Measurements from ENCODE around the gene GRID1.

Gene GRID1

GRCh38 chr10:85617751-85618546, 748.6 kb downstream of the GRID1 start:
- DNase-seq (ENCODE audit: low read depth in 3 of 3): no peak

- no peak for DNase-seq (ENCODE audit: low read depth in 3 of 3)
Observed at GRCh38 chr10:85615556-85615955, 751.0 kb downstream of the GRID1 start.

- no peak for DNase-seq (ENCODE audit: low read depth in 3 of 3)
Observed at GRCh38 chr10:85614981-85615380, 751.6 kb downstream of the GRID1 start.

GRCh38 chr10:85614566-85614965, 752.0 kb downstream of the GRID1 start:
- no peak for DNase-seq (ENCODE audit: low read depth in 3 of 3)

- DNase-seq (ENCODE audit: low read depth in 3 of 3): no peak
Observed at GRCh38 chr10:85613391-85613790, 753.2 kb downstream of the GRID1 start.

- no peak for DNase-seq (ENCODE audit: low read depth in 3 of 3)
Observed at GRCh38 chr10:85612833-85613232, 753.8 kb downstream of the GRID1 start.

GRCh38 chr10:85612378-85612775, 754.2 kb downstream of the GRID1 start:
- peak in 1 of 3 donors; percentile 10 for DNase-seq (ENCODE audit: low read depth in 3 of 3)

GRCh38 chr10:85611746-85612377, 754.7 kb downstream of the GRID1 start:
- no peak for DNase-seq (ENCODE audit: low read depth in 3 of 3)

- DNase-seq (ENCODE audit: low read depth in 3 of 3): no peak
Observed at GRCh38 chr10:85611093-85611740, 755.4 kb downstream of the GRID1 start.

- DNase-seq (ENCODE audit: low read depth in 3 of 3): no peak
Observed at GRCh38 chr10:85610381-85611092, 756.1 kb downstream of the GRID1 start.

GRCh38 chr10:85609509-85609908, 757.1 kb downstream of the GRID1 start:
- no peak for DNase-seq (ENCODE audit: low read depth in 3 of 3)

GRCh38 chr10:85608706-85609105, 757.9 kb downstream of the GRID1 start:
- no peak for DNase-seq (ENCODE audit: low read depth in 3 of 3)

GRCh38 chr10:85607043-85607695, 759.4 kb downstream of the GRID1 start:
- no peak for DNase-seq (ENCODE audit: low read depth in 3 of 3)

- DNase-seq (ENCODE audit: low read depth in 3 of 3): no peak
Observed at GRCh38 chr10:85606401-85606800, 760.2 kb downstream of the GRID1 start.

GRCh38 chr10:85604884-85605283, 761.7 kb downstream of the GRID1 start:
- DNase-seq (ENCODE audit: low read depth in 3 of 3): no peak

- DNase-seq (ENCODE audit: low read depth in 3 of 3): no peak
Observed at GRCh38 chr10:85604136-85604725, 762.4 kb downstream of the GRID1 start.

- DNase-seq (ENCODE audit: low read depth in 3 of 3): no peak
Observed at GRCh38 chr10:85603151-85603940, 763.2 kb downstream of the GRID1 start.

- no peak for DNase-seq (ENCODE audit: low read depth in 3 of 3)
Observed at GRCh38 chr10:85602713-85603112, 763.9 kb downstream of the GRID1 start.

GRCh38 chr10:85602306-85602705, 764.3 kb downstream of the GRID1 start:
- no peak for DNase-seq (ENCODE audit: low read depth in 3 of 3)

GRCh38 chr10:85601526-85601925, 765.1 kb downstream of the GRID1 start:
- DNase-seq (ENCODE audit: low read depth in 3 of 3): no peak

GRCh38 chr10:85600744-85601081, 765.9 kb downstream of the GRID1 start:
- DNase-seq (ENCODE audit: low read depth in 3 of 3): no peak

Data from stimulated activated CD4-positive, alpha-beta T cell treated with anti-CD3 and anti-CD28 coated beads, TNF-alpha, amount 100 ng/mL, for 48 hours (primary cell).